GM12878 (cell line): ENCODE measurements around the gene KLB. TPM values are rescaled to one million over a fixed set of nuclear protein-coding genes. Genes with fewer than 3 reads are reported as not detected.
A peak's percentile ranks its signal among the peaks of the same experiment; 100 is the strongest.

ENCODE experiments used
- ATAC-seq: fragments of 200-7000 bp; cut with Tn5 transposase; 3 replicates; pipeline ENCODE4 v1.9.1; 2020; ENCODE audit warnings: mild to moderate bottlenecking, moderate library complexity
- BruUV-seq: library from RNA; stranded (reverse); fragments of 400-500 nt; replicated peaks from 2 replicates; lab custom pipeline; 2021; lab: Mats Ljungman, UMichigan
- CTCF ChIA-PET: fragments of 300-600 bp; sonication (Branson Sonifier 250); formaldehyde crosslinking; extraction: SDS; loops from one replicate; lab custom pipeline; 2021; ENCODE audit warnings: inconsistent platforms; lab: Yijun Ruan, JAX
- POLR2A ChIA-PET: fragments of 350-600 bp; formaldehyde crosslinking; extraction: SDS; loops from one replicate; lab custom pipeline; 2021; ENCODE audit warnings: inconsistent platforms; lab: Charles Lee
- RAD21 ChIA-PET: fragments of 300-600 bp; sonication (Branson Sonifier 250); formaldehyde crosslinking; loops from one replicate; lab custom pipeline; 2023; ENCODE audit warnings: antibody characterized with exemption; ENCODE audit not compliant: unreplicated experiment; lab: Charles Lee
- SMC1A ChIA-PET: fragments of 300-600 bp; sonication (Branson Sonifier 250); formaldehyde crosslinking; loops from one replicate; lab custom pipeline; 2023; ENCODE audit not compliant: unreplicated experiment, uncharacterized antibody; lab: Charles Lee
- DNase-seq: peaks from one replicate; pipeline ENCODE4 v3.0.0-alpha.2; 2011; ENCODE audit warnings: low read depth, low spot score
- FAIRE-seq: peaks from 3 replicates; lab custom pipeline; 2011; peaks lifted over from hg19 to GRCh38; lab: Jason Lieb, UNC
- H2AFZ ChIP-seq: 2 replicates; pipeline ENCODE4 v1.6.0; 2011; ENCODE audit warnings: low read depth, low read length, control low read depth; ENCODE audit not compliant: control insufficient read depth
- H3K27ac ChIP-seq: 2 replicates; pipeline ENCODE4 v1.5.1; 2011; ENCODE audit warnings: control low read depth; ENCODE audit not compliant: control insufficient read depth, insufficient read depth
- H3K27me3 ChIP-seq, 2 experiments: replicated peaks in 1 of 2; 2 replicates each; pipeline versions ENCODE4 v1.6.0 to v1.6.1; 2011; ENCODE audit warnings: low read length in 1 of 2; ENCODE audit not compliant: control insufficient read depth in 2 of 2, insufficient read depth in 2 of 2
- H3K36me3 ChIP-seq, 2 experiments: 2 replicates each; pipeline ENCODE4 v1.5.1; 2011; ENCODE audit warnings: low read length in 1 of 2; ENCODE audit not compliant: control insufficient read depth in 2 of 2, insufficient read depth in 2 of 2
- H3K4me1 ChIP-seq: 2 replicates; pipeline ENCODE4 v1.6.1; 2011; ENCODE audit warnings: mild to moderate bottlenecking, low read length, moderate library complexity, mixed read lengths; ENCODE audit not compliant: control insufficient read depth, insufficient read depth
- H3K4me2 ChIP-seq: 2 replicates; pipeline ENCODE4 v1.6.0; 2011; ENCODE audit warnings: control low read depth; ENCODE audit not compliant: control insufficient read depth, insufficient read depth
- H3K4me3 ChIP-seq: fragments of 200-600 bp; sonication (generic); 2 replicates; pipeline ENCODE4 v1.5.1; 2016
- H3K79me2 ChIP-seq: 2 replicates; pipeline ENCODE4 v1.6.0; 2011; ENCODE audit warnings: low read length; ENCODE audit not compliant: control insufficient read depth, insufficient read depth
- H3K9ac ChIP-seq: 2 replicates; pipeline ENCODE4 v1.8.0; 2011; ENCODE audit warnings: low read length, control low read depth, mixed read lengths; ENCODE audit not compliant: control insufficient read depth, insufficient read depth
- H3K9me3 ChIP-seq: replicated peaks from 3 replicates; pipeline ENCODE4 v1.5.1; 2011; ENCODE audit warnings: mild to moderate bottlenecking, low read length; ENCODE audit not compliant: control insufficient read depth, insufficient read depth
- H4K20me1 ChIP-seq: 2 replicates; pipeline ENCODE4 v1.6.0; 2011; ENCODE audit not compliant: control insufficient read depth, insufficient read depth
- CREB1 ChIP-seq: IDR thresholded peaks from 2 replicates; pipeline ENCODE4 v1.6.1; 2012; ENCODE audit warnings: low read depth, mild to moderate bottlenecking, inconsistent platforms
- EED ChIP-seq: sonication (generic); IDR thresholded peaks from 2 replicates; pipeline ENCODE4 v1.6.1; 2016; ENCODE audit warnings: antibody characterized with exemption, low read depth
- MYB ChIP-seq: fragments of 150-350 bp; IDR thresholded peaks from 2 replicates; pipeline ENCODE4 v1.6.1; 2014; ENCODE audit warnings: mild to moderate bottlenecking, low read depth, low read length, borderline replicate concordance
- NFXL1 ChIP-seq: fragments of 450-650 bp; IDR thresholded peaks from 2 replicates; pipeline ENCODE4 v1.6.1; 2017; ENCODE audit warnings: antibody characterized with exemption, mild to moderate bottlenecking, borderline replicate concordance
- SUPT20H ChIP-seq: IDR thresholded peaks from 2 replicates; pipeline ENCODE4 v1.6.1; 2011; ENCODE audit warnings: low read depth, mild to moderate bottlenecking, low read length, moderate library complexity, borderline replicate concordance; ENCODE audit not compliant: control insufficient read depth
- TCF3 ChIP-seq: IDR thresholded peaks from 2 replicates; pipeline ENCODE4 v1.6.1; 2012; ENCODE audit warnings: low read depth, mild to moderate bottlenecking, low read length, borderline replicate concordance; ENCODE audit not compliant: insufficient read depth
- WGBS: methylation state at CpG from one replicate; pipeline ENCODE4 v1.1.6; 2016; ENCODE audit warnings: low lambda C conversion rate; ENCODE audit not compliant: insufficient replicate concordance, insufficient coverage; ENCODE audit errors: missing lambda C conversion rate; 5-methylcytosine and 5-hydroxymethylcytosine counted together
- in situ Hi-C: fragments of 300-500 bp; cut with MboI; formaldehyde crosslinking; loops from 9 replicates; pipeline ENCODE4 v1.14.3; 2018; ENCODE audit warnings: mixed read lengths
- intact Hi-C: fragments of 100-400 bp; cut with micrococcal nuclease; formaldehyde crosslinking; loops from one replicate; pipeline ENCODE4 v1.14.2; 2022; ENCODE audit not compliant: unreplicated experiment
- polyA plus RNA-seq, 11 experiments: library from polyadenylated mRNA; depleted of rRNA in 4 of 11; unstranded in 6 of 11; stranded (reverse) in 5 of 11; fragments of >200 nt; fragmentation: Nextera tagmentation in 4 of 11; fragmentation: Illumina TruSeq in 1 of 11; extraction: Ambion mirVana in 4 of 11; extraction: Trizol in 1 of 11; gene quantifications; 1 replicate in 1 of 11; 2 replicates in 10 of 11; pipeline versions ENCODE4 v1.2.1 to v1.2.3, GENCODE V29; 2011 to 2016; ENCODE audit warnings: inconsistent platforms in 2 of 11, missing spikeins in 2 of 11, low read depth in 1 of 11
- total RNA-seq, 4 experiments: library from RNA; depleted of rRNA in 3 of 4; stranded (reverse); fragments of >200 nt in 3 of 4; fragmentation: Illumina TruSeq in 1 of 4; extraction: Trizol in 1 of 4; gene quantifications; 2 replicates each; pipeline versions ENCODE4 v1.2.1 to v1.2.3, GENCODE V29; 2013 to 2021
- TF ChIP-seq, protein P1 (sequence below): fragments of 450-650 bp; IDR thresholded peaks from 2 replicates; pipeline ENCODE4 v1.6.1; 2017; ENCODE audit warnings: antibody characterized with exemption, mild to moderate bottlenecking, moderate library complexity
- TF ChIP-seq, protein P2 (sequence below): IDR thresholded peaks from 2 replicates; pipeline ENCODE4 v1.6.1; 2011; ENCODE audit warnings: low read depth, mild to moderate bottlenecking, low read length, moderate library complexity, borderline replicate concordance; ENCODE audit errors: extremely low read depth
- TF ChIP-seq, protein P3 (sequence below): IDR thresholded peaks from 2 replicates; pipeline ENCODE4 v1.6.1; 2012; ENCODE audit warnings: improper control_type of control experiment, low read depth, low read length; ENCODE audit not compliant: insufficient replicate concordance
- TF ChIP-seq, protein P4 (sequence below): IDR thresholded peaks from 2 replicates; pipeline ENCODE4 v1.6.1; 2012; ENCODE audit warnings: low read length, inconsistent platforms

Gene KLB
- total and polyA plus RNA-seq, 10 of the 15 experiments (the other 5 are each of a cell fraction or from before 2014, with no cell fraction given) = under 0.01 to 0.13 (median 0.04) TPM; not detected in 1

DNA sequence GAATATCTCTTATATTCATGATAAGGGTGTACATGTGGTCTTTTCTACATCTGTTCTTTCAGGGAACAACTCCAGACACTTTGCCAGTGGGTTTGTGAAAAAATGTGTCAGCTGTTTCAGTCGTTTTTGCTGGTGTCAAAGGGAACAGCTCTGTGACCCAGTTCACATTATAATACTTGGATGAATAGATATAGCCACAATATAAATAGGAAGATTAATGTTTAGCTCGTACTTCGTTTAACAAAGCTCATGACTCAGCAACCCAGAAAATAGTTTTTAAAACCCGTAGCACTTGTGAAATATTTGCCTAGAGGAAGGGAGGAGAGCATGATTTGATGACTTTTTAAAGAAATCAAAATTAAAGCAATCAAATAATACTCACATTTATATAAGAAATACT lies 60.0 kb downstream of the KLB start (continued):
- TF ChIP-seq, protein P1, sequence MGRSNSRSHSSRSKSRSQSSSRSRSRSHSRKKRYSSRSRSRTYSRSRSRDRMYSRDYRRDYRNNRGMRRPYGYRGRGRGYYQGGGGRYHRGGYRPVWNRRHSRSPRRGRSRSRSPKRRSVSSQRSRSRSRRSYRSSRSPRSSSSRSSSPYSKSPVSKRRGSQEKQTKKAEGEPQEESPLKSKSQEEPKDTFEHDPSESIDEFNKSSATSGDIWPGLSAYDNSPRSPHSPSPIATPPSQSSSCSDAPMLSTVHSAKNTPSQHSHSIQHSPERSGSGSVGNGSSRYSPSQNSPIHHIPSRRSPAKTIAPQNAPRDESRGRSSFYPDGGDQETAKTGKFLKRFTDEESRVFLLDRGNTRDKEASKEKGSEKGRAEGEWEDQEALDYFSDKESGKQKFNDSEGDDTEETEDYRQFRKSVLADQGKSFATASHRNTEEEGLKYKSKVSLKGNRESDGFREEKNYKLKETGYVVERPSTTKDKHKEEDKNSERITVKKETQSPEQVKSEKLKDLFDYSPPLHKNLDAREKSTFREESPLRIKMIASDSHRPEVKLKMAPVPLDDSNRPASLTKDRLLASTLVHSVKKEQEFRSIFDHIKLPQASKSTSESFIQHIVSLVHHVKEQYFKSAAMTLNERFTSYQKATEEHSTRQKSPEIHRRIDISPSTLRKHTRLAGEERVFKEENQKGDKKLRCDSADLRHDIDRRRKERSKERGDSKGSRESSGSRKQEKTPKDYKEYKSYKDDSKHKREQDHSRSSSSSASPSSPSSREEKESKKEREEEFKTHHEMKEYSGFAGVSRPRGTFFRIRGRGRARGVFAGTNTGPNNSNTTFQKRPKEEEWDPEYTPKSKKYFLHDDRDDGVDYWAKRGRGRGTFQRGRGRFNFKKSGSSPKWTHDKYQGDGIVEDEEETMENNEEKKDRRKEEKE = no peak

DNA sequence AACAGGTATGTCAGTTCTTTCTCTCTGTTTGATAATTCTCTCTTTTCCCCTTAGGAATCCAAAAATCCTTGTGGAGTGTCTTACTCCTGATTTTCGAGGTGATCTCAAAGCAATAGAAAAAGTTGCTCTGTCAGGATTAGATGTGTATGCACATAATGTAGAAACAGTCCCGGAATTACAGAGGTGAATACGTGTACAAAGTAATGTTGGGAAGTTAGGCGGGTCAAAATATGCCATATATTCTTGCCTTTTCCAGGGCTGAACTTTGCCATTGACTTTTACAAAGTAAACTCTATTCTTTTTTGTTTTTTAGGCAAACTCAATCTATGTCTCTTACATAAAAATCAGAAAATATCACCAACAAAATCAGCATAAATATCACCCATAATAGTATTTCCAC lies 60.7 kb downstream of the KLB start:
- in situ Hi-C loops = no loop called here
- RAD21 ChIA-PET = no interaction called here
- no peak for ATAC-seq
- Histone ChIP-seq H3K36me3 (peaks cover 2 to 29% of the 10 kb centered on the region in 2 experiments; a peak in 3 of 4 replicates), H3K4me3 (no peak overlapping the region), H2AFZ (no peak overlapping the region), H3K4me2 (no peak overlapping the region), H3K4me1 (peaks cover 7% of the 10 kb centered on the region), H3K27me3 (no peaks in the 10 kb centered on the region), H3K79me2 (no peaks in the 10 kb centered on the region; the same call in 1 of the 2 replicates), H3K9ac (no peak overlapping the region), H3K9me3 (no peaks in the 10 kb centered on the region), H4K20me1 (no peaks in the 10 kb centered on the region), H3K27ac (no peak overlapping the region)
- POLR2A ChIA-PET = interaction anchor here (1.1 kb wide), 1 partner anchor 190 kb away, joined by 3 read pairs; no protein-coding TSS in a partner anchor
- SMC1A ChIA-PET = interaction anchor here (0.8 to 1.3 kb wide), 3 partner anchors 9 to 506 kb away, joined by 3 read pairs; no protein-coding TSS in a partner anchor
- CTCF ChIA-PET = interaction anchor here (1.6 kb wide), 1 partner anchor 190 kb away, joined by 4 read pairs; no protein-coding TSS in a partner anchor
- WGBS = 84% methylated on average over 4 of the region's 4 CpGs
- DNase-seq = no peak
- intact Hi-C loops = loop anchor here (5.0 to 10.0 kb wide), 2 partner anchors 170 to 317 kb away; partner anchors contain the start of gene SMIM14
- peak; percentile 75 for FAIRE-seq
- no TSS peak for BruUV-seq
- TF ChIP-seq TCF3 (no peak), CREB1 (no peak), MYB (no peak), SUPT20H (no peak), NFXL1 (no peak), EED (no peak)
- TF ChIP-seq, protein P2, sequence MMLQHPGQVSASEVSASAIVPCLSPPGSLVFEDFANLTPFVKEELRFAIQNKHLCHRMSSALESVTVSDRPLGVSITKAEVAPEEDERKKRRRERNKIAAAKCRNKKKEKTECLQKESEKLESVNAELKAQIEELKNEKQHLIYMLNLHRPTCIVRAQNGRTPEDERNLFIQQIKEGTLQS = no peak
- TF ChIP-seq, protein P3, sequence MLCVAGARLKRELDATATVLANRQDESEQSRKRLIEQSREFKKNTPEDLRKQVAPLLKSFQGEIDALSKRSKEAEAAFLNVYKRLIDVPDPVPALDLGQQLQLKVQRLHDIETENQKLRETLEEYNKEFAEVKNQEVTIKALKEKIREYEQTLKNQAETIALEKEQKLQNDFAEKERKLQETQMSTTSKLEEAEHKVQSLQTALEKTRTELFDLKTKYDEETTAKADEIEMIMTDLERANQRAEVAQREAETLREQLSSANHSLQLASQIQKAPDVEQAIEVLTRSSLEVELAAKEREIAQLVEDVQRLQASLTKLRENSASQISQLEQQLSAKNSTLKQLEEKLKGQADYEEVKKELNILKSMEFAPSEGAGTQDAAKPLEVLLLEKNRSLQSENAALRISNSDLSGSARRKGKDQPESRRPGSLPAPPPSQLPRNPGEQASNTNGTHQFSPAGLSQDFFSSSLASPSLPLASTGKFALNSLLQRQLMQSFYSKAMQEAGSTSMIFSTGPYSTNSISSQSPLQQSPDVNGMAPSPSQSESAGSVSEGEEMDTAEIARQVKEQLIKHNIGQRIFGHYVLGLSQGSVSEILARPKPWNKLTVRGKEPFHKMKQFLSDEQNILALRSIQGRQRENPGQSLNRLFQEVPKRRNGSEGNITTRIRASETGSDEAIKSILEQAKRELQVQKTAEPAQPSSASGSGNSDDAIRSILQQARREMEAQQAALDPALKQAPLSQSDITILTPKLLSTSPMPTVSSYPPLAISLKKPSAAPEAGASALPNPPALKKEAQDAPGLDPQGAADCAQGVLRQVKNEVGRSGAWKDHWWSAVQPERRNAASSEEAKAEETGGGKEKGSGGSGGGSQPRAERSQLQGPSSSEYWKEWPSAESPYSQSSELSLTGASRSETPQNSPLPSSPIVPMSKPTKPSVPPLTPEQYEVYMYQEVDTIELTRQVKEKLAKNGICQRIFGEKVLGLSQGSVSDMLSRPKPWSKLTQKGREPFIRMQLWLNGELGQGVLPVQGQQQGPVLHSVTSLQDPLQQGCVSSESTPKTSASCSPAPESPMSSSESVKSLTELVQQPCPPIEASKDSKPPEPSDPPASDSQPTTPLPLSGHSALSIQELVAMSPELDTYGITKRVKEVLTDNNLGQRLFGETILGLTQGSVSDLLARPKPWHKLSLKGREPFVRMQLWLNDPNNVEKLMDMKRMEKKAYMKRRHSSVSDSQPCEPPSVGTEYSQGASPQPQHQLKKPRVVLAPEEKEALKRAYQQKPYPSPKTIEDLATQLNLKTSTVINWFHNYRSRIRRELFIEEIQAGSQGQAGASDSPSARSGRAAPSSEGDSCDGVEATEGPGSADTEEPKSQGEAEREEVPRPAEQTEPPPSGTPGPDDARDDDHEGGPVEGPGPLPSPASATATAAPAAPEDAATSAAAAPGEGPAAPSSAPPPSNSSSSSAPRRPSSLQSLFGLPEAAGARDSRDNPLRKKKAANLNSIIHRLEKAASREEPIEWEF = no peak
- TF ChIP-seq, protein P4, sequence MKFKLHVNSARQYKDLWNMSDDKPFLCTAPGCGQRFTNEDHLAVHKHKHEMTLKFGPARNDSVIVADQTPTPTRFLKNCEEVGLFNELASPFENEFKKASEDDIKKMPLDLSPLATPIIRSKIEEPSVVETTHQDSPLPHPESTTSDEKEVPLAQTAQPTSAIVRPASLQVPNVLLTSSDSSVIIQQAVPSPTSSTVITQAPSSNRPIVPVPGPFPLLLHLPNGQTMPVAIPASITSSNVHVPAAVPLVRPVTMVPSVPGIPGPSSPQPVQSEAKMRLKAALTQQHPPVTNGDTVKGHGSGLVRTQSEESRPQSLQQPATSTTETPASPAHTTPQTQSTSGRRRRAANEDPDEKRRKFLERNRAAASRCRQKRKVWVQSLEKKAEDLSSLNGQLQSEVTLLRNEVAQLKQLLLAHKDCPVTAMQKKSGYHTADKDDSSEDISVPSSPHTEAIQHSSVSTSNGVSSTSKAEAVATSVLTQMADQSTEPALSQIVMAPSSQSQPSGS = no peak
